Measurements from ENCODE around the gene C12orf50.

The C12orf50 gene

GRCh38 chr12:87931812-87932211 is 97.4 kb downstream of the C12orf50 start:
- ChIA-PET POLR2A (no interaction called here), CTCF (no interaction called here)
- DNase-seq (ENCODE audit: extremely low spot score), result no peak
- no peak for TF ChIP-seq CTCF (IDR thresholded peaks at IDR 0.05; ENCODE audit: control extremely low read depth, extremely low read depth, low read depth, missing control alignments)

GRCh38 chr12:87930627-87931026 is 98.6 kb downstream of the C12orf50 start:
- no peak for TF ChIP-seq CTCF (IDR thresholded peaks at IDR 0.05; ENCODE audit: control extremely low read depth, extremely low read depth, low read depth, missing control alignments)
- POLR2A ChIA-PET, result no interaction called here
- CTCF ChIA-PET, result no interaction called here
- DNase-seq (ENCODE audit: extremely low spot score), result no peak

Data from GM10248 (cell line).